MV-4-11 (cell line): ENCODE data around the gene ABCC12.
"Not testable (repeated sequence)": the region's sequence is repeated elsewhere in the genome, so short reads cannot be mapped to it uniquely, and the experiment has no call there.

Experiments used
- DNase-seq: peaks from one replicate; lab custom pipeline; 2025; lab: John Stamatoyannopoulos, UW

ABCC12 gene

DNA sequence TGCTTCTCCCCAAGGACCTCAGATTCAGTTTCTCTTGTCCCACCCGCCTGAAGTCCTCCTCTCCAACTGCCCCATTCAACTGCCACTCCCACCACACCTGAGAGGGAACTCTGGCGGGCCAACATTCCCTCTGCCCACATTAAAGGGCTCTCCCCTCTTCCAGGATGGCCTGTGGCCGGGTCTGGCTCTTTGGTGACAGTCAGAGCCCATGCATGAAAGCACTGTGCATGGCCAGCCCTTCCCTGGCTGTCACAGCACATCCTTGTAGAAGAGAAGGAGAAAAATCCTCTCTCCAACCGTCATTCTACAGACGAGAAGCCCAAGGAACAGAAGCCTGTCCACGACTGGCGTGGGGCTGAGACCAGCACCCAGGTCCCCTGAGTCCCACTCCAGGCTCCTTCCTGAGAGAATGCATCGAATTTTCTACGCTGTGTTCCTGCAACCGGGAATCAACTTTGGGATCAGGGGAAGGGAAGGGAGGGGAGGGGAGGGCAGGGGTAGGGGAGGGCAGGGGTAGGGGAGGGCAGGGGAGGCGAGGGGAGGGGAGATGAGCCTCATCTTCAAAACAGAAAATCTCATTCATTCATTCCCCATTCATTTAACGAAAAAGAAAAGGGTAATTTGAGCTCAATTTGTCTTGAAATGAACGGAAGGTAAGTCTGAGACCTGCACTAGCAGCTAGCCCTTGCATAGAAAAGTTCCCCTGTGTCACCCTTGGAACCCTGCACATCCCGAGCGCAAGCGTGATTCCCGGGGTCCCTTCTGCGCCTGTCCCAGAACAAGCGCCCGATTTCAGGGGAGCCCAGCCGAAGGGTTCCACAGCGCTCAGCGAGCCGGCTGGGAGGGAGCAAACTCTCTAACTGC is at the start of gene ABCC12:
Gene ABCC12, minus strand, starts transcription at position 68 of the 864 bp plus-strand sequence. CDS start 9,569 bp downstream, outside the sequence.
- DNase-seq: no peak

DNA sequence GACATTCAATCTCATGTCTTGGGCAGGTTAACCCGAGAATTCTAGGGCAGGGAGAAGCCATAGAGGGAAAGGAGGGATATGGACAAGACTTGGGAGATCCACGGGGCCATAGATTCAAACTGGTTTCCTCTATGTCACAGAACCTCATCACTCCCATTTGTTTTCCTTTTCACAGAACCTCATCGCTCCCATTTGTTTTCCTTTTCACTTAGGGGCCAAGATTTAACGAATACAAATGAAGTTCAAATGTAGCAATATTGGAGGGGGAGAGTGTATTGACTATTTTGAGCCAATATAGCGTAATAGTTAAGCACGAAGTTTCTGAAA is 49.0 kb upstream of the ABCC12 start:
- no peak for DNase-seq

DNA sequence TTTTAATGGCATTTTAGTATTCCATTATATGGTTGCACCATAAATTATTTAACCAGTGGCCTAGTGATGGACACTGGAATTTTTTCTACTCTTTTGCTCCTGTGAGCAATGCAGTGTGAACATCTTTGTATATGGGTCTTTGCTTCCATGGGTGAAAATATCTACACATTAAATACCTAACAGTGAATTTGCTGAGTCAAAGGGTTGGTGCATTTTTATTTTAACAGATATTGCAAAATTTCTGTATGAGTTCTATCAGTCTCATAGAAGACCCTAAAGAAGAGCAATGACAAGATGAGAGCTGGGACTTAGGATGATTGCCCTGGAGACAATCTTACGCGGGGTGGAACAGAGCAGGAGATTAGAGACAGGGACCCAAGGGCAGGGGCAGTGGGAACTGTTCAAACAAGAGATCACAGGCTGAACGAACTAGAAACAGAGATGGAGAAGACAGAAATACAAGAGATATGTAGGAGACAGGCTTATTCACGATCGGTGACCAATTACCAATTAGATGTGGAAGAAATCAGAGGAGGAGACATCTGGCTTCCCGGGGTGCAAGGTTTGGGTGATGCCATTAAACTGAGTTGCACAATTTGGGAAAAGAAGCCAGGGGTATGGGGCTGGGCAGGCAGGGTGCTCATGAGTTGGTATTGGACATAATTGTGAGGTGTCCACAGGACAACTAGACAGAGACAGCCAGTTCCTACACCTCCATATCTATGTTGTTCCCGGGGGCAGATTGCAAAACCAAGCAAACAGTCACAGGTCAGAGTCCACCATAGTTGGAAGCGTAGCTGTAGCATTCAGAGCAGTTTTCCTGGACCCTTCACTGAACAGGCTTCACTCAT is 48.4 kb upstream of the ABCC12 start:
- DNase-seq: no peak

DNA sequence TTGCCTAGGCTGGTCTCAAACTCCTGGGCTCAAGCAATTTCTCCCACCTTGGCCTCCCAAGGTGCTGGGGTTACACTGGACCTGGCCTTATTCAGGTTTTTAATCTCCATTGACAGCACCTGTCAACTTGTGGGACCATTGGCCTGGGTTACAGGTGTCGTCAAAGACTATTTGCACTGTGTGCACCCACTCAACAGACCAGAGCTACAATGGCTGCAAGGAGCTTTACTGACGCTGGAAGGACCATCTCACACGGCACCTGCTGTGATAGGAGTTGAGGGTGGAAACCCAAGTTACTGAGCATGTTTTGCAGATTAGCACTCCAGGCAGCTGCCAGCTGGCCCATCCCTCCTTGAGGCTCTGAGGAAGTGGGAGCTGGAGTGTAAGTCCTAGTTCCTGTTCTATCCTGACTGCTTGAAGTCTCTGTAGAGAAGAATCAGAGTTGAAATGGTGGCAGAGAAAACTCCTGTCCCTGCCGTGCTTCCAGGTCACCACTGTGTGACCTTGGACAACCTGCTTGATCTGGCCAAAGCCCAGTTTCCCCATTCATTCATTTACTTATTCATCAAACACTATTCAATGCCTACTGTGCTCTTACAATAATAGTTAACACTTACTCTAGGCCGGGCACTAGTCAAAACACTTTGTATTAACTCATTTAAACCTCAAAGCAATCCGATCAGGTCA is 45.9 kb upstream of the ABCC12 start:
- peak; percentile 78 for DNase-seq

DNA sequence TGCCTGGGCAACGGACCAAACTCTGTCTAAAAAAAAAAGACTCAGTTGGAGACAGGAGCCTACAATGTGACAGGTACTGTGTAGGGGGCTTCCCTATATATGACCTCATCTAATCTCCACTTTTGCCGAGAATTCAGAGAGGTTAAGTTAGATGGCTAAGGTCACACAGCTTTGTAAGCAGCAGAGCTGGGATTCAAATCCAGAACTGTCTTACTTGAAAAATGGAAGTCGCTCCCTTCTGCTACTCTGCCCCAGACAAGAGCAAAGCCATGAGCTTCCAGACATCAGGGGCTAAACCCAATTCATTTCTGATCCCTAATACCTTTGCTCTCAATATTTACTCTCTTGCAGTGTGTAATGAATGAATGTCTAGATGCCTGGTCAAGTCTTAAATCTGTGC is 41.5 kb upstream of the ABCC12 start:
- no peak for DNase-seq

DNA sequence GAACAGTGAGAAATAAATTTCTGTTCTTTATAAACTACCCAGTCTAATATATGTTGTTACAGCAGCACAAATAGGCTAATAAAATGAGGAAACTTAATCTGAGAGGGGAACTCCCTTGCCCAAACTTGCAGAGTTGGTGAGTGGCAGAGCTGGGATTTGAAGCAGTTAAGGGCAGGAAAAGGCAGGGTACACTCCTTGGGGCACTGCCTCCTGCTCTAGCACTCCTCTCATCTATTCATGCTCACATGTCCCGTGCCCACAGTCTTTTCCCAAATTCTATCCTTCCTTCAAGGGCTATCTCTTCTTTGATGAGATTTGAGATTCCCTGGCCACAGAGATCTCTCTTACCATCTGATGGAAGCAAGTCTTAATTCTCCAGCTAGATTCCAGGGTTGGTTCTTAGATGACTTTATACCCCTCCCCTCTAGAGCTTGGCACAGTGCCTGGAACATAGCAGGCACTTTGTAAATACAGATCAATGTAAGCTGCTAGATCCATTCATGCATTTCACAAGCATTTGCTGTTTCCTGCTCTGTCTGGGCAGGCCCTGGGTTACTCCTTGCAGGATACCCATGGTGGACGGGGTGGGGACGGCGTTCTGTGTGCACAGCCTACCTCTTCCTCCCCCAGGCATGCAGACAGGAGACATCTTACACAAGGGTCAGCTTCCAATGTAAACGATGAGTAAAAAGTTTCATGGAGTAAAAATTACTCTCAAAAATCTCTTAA is 39.2 kb upstream of the ABCC12 start:
- no peak for DNase-seq

DNA sequence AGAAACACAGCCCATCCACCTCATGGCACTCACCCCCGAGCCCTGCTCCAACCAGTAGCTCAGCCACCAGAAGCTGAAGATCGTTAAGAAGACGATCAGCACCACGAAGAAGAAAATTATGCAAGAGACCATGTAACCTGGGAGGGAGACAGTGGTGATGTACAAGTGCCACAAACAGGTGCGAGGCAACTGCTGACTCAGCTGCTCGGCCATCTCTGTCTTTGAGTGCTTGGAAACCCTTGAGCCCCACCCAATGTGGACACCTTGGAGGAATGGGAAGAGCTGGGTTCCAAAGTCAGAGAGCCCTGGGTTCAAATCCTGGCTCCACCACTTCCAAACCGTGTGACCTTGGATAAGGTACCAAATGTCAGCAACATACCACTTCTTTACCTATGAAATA is 38.1 kb upstream of the ABCC12 start:
- DNase-seq: no peak

DNA sequence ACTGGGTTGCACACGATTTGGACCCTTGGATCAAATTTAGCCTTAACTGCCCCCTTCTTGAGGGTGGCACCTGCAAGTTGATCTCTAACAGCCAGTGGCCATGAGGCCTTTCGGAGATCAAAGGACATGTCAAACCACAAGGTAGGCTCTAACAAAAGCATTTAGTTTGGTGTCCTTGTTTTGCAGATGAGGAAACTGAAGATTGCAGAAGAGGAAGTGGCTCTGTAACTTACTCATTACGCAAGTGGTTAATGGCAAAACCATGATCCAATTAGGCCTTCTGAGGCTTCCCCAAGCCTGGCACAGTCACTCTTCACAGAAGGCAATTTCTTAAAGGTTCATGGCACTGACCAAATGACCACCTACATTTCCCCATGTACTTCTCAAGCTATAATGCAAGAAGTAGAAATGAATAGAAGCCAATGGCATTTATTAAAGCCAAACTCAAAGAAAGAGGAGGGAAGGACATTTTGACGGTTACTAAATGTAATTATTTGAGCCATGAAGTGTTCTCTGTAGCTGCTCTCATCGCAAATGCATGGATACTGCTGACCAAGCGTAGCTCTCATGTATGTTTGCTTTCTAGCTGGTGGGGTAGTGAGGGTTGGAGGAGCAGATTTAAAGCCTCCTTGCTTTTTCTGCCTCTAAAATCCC is 32.8 kb upstream of the ABCC12 start:
- peak; percentile 97 for DNase-seq

DNA sequence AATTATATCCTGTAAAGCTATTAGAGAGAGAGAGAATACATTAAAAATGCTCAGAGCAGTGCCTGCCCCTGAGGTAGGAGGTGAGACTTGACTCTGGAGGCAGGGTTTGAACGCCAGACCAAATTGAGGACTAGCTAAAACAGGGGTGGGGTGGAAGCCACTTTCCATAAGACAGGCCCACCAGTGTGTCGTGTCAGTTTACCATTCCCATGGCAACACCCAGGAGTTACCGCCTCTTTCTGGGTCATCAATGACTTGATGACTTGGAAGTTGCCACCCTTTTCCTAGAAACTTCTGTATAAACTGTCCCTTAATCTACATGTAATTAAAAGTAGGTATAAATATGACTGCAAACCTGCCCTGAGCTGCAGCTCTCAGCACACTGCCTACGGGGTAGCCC is 32.0 kb upstream of the ABCC12 start:
- no peak for DNase-seq

DNA sequence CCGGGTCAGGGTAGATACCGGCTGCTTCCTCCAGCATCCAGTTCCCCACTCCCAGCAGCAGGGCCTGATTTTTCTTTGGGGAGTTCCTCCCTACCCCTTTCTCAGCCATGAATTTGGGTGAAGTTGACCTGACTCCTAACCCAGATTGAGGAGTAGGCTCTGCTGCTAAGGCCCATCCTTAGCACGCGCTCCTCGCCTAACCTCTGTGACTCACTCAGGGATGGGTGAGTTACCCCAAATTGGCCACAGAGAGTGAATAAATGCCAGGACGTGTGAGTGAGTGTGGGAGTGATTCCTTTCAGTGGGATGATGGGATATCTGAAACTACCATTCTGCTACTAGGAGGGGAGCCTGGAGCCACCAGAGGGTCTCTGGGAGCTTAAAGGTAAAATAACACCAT is 28.9 kb upstream of the ABCC12 start:
- DNase-seq: no peak

DNA sequence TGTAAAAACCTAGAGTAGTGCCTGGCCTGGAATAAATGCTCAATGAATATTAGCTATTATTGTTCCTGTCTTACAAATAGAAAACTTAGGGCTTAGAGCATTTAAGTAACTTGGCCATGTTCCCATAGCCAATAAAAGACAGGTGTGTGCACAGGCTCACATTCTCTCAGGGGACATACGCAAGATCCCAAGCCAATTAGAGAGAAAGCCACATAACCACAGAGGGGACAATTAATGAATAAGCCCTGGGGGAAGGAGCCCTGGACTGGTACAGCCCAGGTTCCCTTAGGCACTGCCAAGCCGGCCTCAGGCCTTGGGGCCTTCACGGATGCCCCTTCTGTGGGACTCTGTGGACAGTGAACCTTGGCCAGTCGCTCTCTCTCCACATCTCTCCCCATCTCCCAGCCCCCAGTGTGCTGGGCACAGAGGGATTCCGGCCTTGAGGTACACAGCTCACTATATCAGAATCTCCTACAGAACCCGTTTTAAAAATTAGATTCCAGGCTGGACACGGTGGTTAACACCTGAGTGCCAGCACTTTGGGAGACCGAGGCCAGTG is 27.3 kb upstream of the ABCC12 start:
- no peak for DNase-seq

DNA sequence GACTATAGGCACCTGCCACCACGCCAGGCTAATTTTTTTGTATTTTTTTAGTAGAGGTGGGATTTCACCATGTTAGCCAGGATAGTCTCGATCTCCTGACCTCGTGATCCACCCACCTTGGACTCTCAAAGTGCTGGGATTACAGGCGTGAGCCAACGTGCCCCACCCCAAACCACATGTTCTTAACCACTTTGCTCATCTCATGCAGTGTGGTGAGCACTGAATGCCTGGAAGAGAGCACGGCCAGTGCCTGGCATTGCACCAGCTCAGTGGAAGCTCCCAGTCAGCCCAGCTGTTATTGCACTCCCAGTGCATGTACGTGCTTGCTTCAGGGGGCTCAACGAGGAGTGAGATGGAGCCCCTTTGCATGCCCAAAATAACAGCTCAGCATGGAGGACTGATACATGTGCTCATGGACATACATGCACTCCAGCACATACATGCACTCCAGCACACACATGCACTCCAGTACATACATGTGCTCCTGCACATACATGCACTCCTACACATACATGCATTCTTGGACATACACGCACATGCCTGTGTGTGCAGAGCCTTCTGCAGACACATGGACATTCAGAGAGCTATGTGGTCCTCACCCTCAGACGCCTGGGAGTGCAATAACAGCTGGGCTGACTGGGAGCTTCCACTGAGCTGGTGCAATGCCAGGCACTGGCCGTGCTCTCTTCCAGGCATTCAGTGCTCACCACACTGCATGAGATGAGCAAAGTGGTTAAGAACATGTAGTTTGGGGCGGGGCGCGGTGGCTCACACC is 26.1 kb upstream of the ABCC12 start:
- peak; percentile 38 for DNase-seq

DNA sequence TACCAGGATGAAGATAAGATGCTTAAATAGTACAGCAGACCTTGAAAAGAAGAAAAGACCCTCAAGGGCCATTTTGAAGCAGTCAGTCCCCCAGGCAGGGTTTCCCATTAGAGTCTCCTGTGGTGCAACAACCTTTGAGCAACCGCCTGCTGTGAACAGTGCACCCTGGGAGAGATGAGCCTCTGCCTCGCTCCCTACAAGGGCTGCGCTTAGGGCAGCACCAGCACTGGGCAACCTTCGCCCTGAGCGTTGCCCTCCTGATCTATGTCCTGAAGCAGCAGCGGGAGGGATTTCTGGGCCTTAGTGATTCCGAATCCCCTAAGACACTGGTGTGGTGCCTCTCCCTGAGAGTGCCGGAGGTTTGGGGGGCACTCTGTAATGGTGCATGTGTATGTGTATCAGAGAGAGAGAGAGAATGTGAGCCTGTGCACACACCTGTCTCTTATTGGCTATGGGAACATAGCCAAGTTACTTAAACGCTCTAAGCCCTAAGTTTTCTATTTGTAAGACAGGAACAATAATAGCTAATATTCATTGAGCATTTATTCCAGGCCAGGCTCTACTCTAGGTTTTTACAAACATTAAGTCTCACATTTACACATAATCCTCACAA is 25.2 kb upstream of the ABCC12 start:
- no peak for DNase-seq

DNA sequence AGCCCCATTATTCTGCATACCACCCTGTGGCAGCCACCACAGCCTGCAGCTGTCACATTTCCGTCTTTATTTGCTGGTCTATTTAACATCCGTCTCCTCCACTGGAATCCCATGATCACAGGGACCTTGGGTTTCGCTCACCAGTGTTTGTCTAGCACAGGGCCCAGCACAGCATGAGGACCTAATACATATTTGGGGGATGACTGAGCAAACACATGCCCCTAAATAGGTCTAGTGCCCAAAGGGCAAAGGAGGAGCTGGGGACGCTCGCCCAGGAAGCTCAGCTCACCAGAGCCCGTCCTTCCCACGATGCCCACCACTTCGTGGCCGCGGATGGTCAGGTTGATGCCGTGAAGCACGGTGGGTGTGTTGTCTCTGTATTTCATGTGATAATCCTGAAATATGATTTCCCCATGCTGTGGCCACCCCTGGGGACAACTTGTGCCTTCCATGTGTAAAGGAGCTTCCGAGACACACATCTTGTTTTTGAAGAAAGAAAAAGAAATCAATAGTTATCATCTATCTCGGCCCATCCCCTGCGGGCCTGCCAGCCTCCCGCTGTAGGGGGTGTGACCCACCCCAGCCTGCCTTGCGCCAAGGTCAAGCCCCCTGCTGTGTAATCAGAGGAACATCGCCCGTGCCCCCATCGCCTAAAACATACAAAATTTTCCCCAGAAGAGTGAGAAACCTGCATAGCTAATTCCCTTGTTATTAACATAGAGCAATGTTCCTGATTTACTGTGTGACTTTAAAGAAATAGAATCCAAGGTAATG is 21.0 kb upstream of the ABCC12 start:
- DNase-seq: no peak

DNA sequence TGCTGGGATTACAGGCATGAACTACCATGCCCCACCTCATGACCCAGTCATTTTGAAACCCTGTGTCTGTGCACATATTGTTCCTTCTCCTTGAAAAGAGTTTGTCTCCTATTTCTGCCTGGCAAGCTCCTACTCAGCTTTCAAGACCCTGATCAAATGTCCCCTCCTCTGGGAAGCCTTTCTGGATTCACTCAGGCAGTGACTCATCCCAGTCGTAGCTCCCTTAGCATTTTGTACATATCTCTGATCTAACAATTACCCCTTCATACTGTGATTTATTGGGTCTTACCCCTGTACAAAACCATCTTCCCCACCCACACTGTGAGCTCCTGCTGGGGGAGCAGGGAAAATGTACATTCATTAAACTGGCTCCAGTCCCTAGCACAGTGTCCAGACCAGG is 18.1 kb upstream of the ABCC12 start:
- no peak for DNase-seq

DNA sequence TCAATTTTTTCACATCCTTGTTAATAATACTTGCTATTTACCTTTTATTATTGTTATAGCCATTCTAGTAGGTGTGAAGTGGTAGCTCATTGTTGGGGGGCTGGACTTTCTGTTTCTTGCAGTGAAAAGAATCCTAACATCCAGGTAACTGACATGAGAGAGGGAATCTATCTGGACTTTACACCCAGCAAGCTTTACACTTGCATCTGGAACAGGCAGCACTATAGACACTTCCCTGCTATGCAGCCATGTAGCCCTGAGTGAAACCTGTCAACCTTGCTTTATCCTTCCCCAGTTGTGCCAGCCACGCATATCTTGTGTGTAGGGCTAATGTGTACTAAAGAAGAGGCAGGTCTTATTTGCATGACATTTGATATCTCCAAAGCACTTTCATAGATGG is 16.9 kb upstream of the ABCC12 start:
- no peak for DNase-seq

DNA sequence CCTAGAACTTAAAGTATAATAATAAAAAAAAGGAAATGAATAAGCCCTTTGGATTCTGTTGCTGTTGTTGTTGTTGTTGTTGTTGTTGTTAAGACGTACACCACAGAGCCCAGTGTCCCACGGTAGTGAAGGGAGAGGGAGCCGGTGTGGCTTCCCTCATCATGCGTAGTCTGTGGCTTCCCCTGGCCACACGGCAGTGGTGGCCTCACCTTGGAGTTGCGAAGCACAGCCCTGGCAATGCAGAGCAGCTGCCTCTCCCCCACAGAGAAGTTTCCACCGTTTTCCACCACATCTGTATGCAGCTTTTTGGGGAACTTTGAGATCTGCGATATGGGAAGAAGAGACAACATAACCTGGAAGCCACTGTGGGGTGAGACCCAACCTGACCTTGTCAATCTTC is 14.1 kb upstream of the ABCC12 start:
- no peak for DNase-seq

DNA sequence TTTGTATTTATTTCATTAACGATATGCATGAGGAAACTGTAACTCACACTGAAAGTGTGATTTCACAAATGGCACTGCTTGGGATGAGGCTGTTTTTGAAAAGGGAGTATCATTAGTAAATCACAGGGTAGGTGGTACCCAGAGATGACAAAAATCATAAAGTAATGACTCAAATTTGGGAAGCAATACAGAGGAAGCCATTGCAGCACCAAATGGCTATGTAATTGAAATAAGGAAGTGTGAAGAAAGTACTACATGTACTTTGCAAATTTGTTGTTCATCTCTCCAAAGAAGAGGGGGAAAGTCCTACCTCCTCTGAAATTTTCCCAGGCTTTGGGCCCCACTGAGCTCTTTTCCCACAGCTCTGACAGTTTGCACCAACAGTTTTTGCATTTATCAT is 12.3 kb upstream of the ABCC12 start:
- DNase-seq: peak; percentile 28

DNA sequence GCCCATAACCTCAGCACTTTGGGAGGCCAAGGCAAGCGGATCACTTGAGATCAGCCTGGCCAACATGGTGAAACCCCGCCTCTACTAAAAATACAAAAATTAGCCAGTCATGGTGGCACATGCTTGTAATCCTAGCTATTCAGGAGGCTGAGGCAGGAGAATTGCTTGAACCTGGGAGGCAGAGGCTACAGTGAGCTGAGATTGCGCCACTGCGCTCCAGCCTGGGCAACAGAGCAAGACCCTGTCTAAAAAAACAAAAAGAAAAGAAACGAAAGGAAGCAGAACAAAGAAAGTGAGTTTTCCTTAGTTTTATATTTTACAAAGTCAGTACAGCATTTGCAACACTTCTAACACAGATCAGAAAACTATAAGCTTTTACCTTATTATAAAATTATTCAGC is 10.8 kb upstream of the ABCC12 start:
- DNase-seq: not testable (repeated sequence)
